GM06990 (cell line): ENCODE data around the gene ADCK1.

Experiments used
- DNase-seq: peaks from one replicate; pipeline ENCODE4 v3.0.0-alpha.2; 2011; ENCODE audit not compliant: insufficient read length; ENCODE audit errors: extremely low read depth
- H3K27me3 ChIP-seq: replicated peaks from 2 replicates; pipeline ENCODE4 v1.6.0; 2011; ENCODE audit warnings: low read length; ENCODE audit not compliant: control insufficient read depth, insufficient read depth
- H3K36me3 ChIP-seq: 2 replicates; pipeline ENCODE4 v1.5.1; 2011; ENCODE audit warnings: low read length; ENCODE audit not compliant: control insufficient read depth, insufficient read depth
- H3K4me3 ChIP-seq: replicated peaks from 2 replicates; pipeline ENCODE4 v1.5.1; 2011; ENCODE audit warnings: low read depth, mild to moderate bottlenecking, control low read depth, low read length
- CTCF ChIP-seq: IDR thresholded peaks from 2 replicates; pipeline ENCODE4 v1.5.1; 2011; ENCODE audit warnings: low read length, control low read depth, mild to moderate bottlenecking, inconsistent platforms; ENCODE audit not compliant: insufficient read depth, poor library complexity, severe bottlenecking

The ADCK1 gene

GRCh38 chr14:77892890-77893484, 93.1 kb downstream of the ADCK1 start:
- TF ChIP-seq CTCF: no peak
- no peaks in the 10 kb centered on the region; the same call in 1 of the 2 replicates for H3K36me3 ChIP-seq
- H3K4me3 ChIP-seq: no peak overlapping the region
- DNase-seq: no peak
- H3K27me3 ChIP-seq: no peaks in the 10 kb centered on the region

- TF ChIP-seq CTCF: no peak
- no peak overlapping the region for H3K4me3 ChIP-seq
- no peaks in the 10 kb centered on the region for H3K27me3 ChIP-seq
- H3K36me3 ChIP-seq: no peaks in the 10 kb centered on the region; the same call in 1 of the 2 replicates
- DNase-seq: no peak
Observed at GRCh38 chr14:77897374-77897773, 97.5 kb downstream of the ADCK1 start.

- Histone ChIP-seq H3K36me3 (no peaks in the 10 kb centered on the region; the same call in 1 of the 2 replicates), H3K4me3 (no peak overlapping the region), H3K27me3 (no peaks in the 10 kb centered on the region)
- no peak for DNase-seq
- no peak for TF ChIP-seq CTCF
Observed at GRCh38 chr14:77902811-77903210, 102.9 kb downstream of the ADCK1 start.

- H3K36me3 ChIP-seq: no peaks in the 10 kb centered on the region; the same call in 1 of the 2 replicates
- no peaks in the 10 kb centered on the region for H3K27me3 ChIP-seq
- no peak for DNase-seq
- TF ChIP-seq CTCF: no peak
- no peak overlapping the region for H3K4me3 ChIP-seq
Observed at GRCh38 chr14:77903221-77903620, 103.3 kb downstream of the ADCK1 start.

- Histone ChIP-seq H3K36me3 (no peaks in the 10 kb centered on the region; the same call in 1 of the 2 replicates), H3K27me3 (no peaks in the 10 kb centered on the region), H3K4me3 (no peak overlapping the region)
- no peak for DNase-seq
- no peak for TF ChIP-seq CTCF
Observed at GRCh38 chr14:77903937-77904617, 104.2 kb downstream of the ADCK1 start.
